GM12892 (cell line): Measurements from ENCODE around the gene RPP14.

ENCODE experiments used
- DNase-seq: peaks from one replicate; pipeline ENCODE4 v3.0.0; 2011; ENCODE audit not compliant: insufficient read length
- FAIRE-seq: peaks from 2 replicates; lab custom pipeline; 2011; peaks lifted over from hg19 to GRCh38; lab: Jason Lieb, UNC
- POLR2A ChIP-seq: IDR thresholded peaks from 2 replicates; pipeline ENCODE4 v1.6.1; 2011; ENCODE audit warnings: low read depth, low read length, control low read depth
- POLR2AphosphoS5 ChIP-seq: IDR thresholded peaks from 2 replicates; pipeline ENCODE4 v1.6.1; 2011; ENCODE audit warnings: low read depth, low read length, control low read depth
- TAF1 ChIP-seq: IDR thresholded peaks from 2 replicates; pipeline ENCODE4 v1.6.1; 2011; ENCODE audit warnings: low read depth, mild to moderate bottlenecking, control low read depth, low read length, borderline replicate concordance

Gene RPP14

GRCh38 chr3:58353722-58354553, 47.9 kb downstream of the RPP14 start:
- no peak for TF ChIP-seq POLR2A
- TF ChIP-seq POLR2AphosphoS5 = no peak
- no peak for TF ChIP-seq TAF1
- DNase-seq (no peak), FAIRE-seq (no peak)

- DNase-seq = no peak
- TF ChIP-seq POLR2AphosphoS5 (no peak), TAF1 (no peak), POLR2A (no peak)
- peak; percentile 67 for FAIRE-seq
Measured at GRCh38 chr3:58355179-58355578, 49.1 kb downstream of the RPP14 start.

DNA sequence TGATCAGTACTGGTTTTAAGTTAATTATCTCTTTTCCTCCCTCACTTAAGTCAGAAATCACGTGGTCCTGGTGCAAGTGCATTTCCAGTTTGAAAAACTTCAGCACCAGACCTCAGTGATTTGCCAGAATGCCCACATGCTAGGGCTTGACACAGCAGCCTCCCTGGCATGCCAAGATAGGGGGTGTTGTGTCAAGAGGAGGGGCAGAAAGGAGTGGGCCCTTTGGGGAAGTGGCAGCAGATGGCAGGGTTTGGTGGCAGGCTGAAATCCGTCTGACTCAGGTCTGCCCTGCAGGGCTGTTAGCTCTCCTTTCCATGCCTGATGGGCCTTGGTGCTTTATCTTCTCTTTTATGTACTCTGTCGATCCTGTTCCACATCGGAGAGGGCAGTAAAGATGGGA, 50.0 kb downstream of the RPP14 start:
- DNase-seq (no peak), FAIRE-seq (no peak)
- TF ChIP-seq TAF1 (no peak), POLR2A (no peak), POLR2AphosphoS5 (no peak)

- no peak for DNase-seq
- TF ChIP-seq POLR2A (no peak), TAF1 (no peak), POLR2AphosphoS5 (no peak)
- FAIRE-seq = no peak
Measured at GRCh38 chr3:58357402-58357801, 51.4 kb downstream of the RPP14 start.

- TF ChIP-seq POLR2A (no peak), TAF1 (no peak), POLR2AphosphoS5 (no peak)
- FAIRE-seq = no peak
- DNase-seq = no peak
Measured at GRCh38 chr3:58358092-58358491, 52.0 kb downstream of the RPP14 start.

- FAIRE-seq = no peak
- DNase-seq = no peak
- TF ChIP-seq TAF1 (no peak), POLR2A (no peak)
Measured at GRCh38 chr3:58358808-58359207, 52.8 kb downstream of the RPP14 start.

DNA sequence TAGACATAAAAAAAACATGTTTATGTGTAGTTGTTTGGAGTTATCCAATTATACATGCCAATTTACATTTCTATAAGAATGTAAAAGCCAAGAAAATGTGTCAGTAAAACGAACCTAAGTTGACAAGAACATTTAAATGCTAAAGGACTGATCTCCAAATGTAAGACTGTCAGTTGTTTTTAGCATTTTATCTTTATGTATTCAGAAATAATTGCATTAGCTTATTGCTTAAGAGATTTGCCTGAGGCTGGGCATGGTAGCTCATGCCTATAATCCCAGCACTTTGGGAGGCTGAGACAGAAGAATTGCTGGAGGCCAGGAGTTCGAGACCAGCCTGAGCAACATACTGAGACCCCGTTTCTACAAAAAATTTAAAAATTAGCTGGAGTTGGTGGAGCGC, 53.6 kb downstream of the RPP14 start:
- DNase-seq = no peak
- FAIRE-seq = no peak
- TF ChIP-seq POLR2AphosphoS5 (no peak), TAF1 (no peak), POLR2A (no peak)

GRCh38 chr3:58361866-58362265, 55.8 kb downstream of the RPP14 start:
- no peak for FAIRE-seq
- DNase-seq = no peak
- TF ChIP-seq TAF1 = no peak
- TF ChIP-seq POLR2A = no peak
- no peak for TF ChIP-seq POLR2AphosphoS5

GRCh38 chr3:58366699-58367098, 60.7 kb downstream of the RPP14 start:
- FAIRE-seq = no peak
- no peak for DNase-seq
- no peak for TF ChIP-seq TAF1
- TF ChIP-seq POLR2AphosphoS5 = no peak
- no peak for TF ChIP-seq POLR2A

- no peak for DNase-seq
- FAIRE-seq = no peak
- TF ChIP-seq POLR2AphosphoS5 (no peak), POLR2A (no peak), TAF1 (no peak)
Measured at GRCh38 chr3:58369038-58369437, 63.0 kb downstream of the RPP14 start.
